HG03520 (cell line): ENCODE results near the gene GNAO1.

Experiments
- ATAC-seq: cut with Tn5 transposase; IDR thresholded peaks from one replicate; pipeline ENCODE4 v1.9.1; 2021; ENCODE audit warnings: mild to moderate bottlenecking, moderate library complexity; ENCODE audit not compliant: unreplicated experiment

Gene GNAO1

GRCh38 chr16:56328276-56329022, 137.2 kb downstream of the GNAO1 start:
- ATAC-seq, result no peak

DNA sequence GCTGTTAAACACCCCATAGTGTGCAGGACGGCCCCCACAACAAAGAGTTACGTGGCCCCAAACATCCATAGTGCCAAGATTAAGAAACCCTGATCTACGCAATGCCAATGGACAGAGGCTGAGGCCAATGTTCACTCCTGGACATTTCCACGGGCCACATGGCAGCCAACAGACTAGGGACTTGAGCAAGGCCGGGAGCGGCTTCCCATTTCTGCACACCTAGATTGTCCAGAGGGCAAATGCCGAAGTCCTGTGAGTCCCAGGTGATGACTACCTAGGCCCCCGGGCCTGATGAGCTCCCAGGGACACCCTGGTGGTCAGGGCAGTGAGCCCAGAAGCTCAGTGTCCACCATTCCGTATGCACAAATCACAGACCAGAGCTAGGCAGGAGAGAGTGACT, 138.6 kb downstream of the GNAO1 start:
- ATAC-seq, result no peak

- ATAC-seq, result no peak
Measured at GRCh38 chr16:56330476-56330875, 139.2 kb downstream of the GNAO1 start.

- no peak for ATAC-seq
Measured at GRCh38 chr16:56331399-56331798, 140.1 kb downstream of the GNAO1 start.

DNA sequence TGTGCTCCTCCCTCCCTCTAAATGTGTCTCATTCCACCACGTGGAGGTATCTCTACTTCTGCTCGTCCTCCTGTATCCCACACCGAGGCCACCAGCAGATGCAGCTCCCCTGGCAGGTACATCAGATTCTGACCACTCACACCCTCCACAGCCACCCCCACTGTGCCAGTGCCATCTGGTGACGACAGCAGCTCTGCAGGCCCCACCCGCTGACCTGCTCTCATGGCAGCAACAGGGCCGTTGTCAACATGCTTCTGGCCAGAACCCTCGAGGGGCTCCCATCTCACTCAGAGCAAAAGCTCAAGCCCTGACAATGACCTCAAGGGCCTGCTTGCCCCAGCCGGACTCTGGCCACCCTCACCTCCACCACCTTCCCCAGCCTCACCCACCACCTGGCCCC, 140.6 kb downstream of the GNAO1 start:
- no peak for ATAC-seq

GRCh38 chr16:56332464-56333079, 141.3 kb downstream of the GNAO1 start:
- no peak for ATAC-seq

DNA sequence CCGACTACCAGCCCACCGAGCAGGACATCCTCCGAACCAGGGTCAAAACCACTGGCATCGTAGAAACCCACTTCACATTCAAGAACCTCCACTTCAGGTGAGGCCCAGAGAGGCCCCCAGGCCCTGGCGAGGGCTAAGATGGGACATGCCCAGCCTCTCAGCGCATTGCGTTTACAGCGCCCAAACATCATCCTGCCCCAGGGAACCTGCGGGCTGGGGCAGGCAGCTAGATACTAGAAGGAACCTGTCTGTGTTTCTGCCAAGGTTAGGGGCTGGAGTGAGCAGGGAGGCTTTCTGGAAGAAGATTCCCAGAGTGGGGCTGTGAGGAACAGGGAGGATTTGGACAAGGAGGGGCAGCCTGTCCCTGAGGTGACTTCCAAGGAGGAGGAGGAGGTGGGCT, 143.5 kb downstream of the GNAO1 start:
- ATAC-seq, result no peak

DNA sequence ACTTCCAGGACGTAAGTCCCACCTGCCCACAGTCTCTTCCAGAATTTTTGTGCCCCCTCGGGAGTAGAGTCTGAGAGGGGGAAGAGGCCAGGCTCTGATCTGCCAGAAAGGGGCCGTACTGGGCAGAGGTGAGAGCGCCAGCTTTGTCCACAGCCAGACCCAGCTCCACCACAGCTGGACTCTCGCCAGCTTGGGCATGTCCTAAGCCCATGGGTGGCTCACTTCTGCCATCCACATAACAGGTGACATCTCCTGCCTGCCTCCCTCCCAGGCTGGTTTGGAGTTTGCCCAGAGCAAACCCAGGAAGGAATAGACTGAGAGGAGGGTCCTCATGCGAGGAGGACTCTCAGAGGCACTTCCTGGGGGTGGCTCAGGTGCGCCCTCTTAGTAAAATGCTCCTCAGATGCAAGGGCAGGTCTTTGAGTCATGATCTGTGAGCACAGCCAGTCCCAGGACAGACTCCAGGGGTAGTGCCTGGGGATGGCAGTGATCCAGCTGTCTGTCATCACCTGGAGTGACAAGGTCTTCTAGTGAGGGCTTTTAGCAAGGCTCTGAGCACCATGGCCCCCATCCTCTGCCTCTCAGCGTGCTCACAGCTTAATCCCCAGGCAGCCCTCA, 144.9 kb downstream of the GNAO1 start:
- no peak for ATAC-seq

GRCh38 chr16:56336711-56337110, 145.4 kb downstream of the GNAO1 start:
- ATAC-seq, result no peak

GRCh38 chr16:56337131-56337857, 146.0 kb downstream of the GNAO1 start:
- no peak for ATAC-seq

DNA sequence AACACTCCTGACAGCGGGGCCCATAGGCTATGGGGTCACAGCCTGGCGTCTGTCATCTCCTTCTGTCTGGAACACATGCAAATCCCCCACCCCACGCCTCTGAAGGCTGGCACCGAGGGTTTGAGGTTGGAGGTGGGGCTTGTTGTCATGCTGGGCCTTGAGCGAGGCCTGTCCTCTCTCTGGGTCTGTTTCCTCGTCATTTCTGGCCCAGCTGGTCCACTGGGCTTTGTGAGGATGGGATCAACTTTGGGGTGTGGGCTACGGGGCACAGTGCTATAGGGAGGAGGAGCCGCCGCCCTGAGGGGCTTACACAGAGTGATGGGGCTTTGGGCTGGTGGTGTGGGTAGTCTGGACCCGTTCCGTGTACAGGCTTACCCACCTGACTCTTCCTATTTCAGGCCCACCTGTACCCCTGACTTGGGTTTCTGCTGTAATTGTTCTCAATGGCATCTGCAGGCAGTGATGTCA, 146.6 kb downstream of the GNAO1 start:
- ATAC-seq, result no peak

DNA sequence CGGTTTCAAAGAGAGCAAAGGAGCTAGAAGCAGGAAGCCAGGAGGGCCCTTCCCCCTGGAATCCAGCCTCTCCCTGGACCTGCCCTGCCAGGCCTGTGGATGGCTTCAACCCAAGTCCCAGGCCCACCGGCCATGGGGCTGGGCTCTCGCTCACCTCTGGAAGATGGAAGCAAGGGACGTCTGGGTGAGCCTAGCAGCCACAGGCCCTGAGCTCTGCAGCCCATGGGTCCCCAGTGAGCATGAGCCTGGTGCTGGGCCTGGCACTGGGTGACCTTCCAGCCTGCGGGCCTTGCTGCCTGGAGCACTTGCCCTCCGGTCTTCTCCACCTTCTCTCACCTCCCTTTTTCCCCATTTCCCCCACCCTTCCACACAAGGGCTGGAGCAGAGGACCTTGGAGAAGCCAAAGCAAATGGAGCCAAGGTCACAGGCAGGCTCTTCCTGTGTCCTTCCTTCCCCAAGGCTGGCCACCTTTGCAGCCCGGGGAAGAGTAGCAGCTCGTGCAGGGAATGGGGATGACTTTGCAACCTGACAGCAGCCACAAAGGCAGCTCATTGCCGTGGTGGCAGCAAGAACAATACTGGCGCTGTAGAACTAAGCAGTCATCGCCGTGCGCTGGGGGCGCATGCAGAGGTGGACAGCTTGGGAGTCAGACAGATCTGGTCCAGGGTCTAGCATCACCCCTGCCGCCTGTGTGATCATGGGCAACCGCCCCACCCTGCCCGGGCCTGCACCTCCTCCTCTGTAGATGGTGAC, 147.5 kb downstream of the GNAO1 start:
- no peak for ATAC-seq

DNA sequence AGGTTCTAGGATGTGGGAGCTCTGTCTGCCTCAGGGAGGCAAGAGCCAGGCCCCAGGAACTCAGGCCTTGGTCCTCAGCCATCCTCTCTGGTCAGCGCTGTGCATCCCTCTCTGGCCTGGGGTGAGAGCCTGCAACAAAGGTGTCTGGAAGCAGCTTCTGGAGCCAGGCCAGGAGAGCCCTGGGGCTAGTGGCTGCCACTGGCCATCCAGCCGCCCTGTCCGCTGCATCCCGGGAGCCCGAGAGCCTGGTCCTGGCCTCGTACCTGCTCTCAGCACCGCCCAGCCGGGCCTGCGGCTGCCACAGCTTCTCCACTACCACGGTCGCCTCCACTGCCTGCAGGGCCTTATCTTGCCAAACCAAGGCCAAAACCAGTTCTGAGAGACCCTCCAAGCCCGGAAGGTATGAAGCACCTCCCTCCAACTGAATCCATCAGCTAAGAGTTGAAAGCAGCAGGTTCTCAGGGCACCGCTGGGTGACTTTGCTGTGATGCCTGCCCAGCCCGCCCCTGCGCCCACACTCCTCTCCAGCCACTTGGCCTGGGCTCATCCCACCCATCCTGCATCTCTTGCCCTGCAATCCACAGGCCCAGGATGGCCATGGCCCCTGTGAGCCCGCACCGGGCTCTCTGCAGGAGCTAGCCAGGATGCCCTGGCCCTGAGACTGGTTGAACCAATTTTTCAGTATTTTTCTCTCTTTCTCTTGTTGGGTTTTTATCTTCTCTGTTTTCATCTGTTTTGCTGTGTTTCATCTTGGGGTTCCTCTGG, 148.3 kb downstream of the GNAO1 start:
- no peak for ATAC-seq

GRCh38 chr16:56340416-56340815, 149.1 kb downstream of the GNAO1 start:
- ATAC-seq, result no peak

GRCh38 chr16:56340864-56341365, 149.6 kb downstream of the GNAO1 start:
- no peak for ATAC-seq

DNA sequence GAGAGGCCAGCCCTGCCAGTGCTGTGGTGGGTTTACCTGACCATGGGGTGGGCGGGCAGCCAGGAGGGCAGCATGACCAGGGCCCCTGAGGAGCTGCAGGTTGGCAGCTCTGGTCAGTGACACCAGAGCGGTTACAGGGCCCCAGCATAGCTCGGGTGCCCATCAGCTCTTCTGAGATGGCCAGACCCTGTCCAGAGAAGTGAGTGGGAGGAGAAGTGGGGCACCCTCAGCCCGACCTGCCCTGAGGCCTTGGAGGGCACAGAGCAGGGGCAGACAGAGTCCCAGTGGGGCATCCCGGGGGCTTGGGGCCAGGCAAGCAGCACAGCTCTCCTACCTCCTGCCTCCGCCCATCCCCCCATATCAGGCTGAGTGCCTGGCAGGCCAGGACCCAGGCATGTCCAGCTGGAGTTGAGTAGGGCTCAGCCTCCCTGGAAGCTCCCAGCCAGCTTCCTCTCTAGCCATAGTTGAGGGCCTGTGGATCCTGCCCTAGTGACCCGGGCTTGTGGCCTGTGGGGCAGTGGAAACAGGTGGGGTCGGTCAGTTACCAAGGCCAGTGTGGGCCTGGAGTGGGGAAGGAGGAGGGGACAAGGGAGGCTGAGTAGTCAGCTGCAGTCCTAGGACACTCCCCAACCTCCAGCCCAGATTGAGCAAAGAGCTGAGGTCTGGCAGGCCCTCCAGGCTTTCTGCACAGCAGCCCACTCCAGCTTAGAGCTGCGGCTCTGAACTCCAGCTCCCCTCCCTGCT, 150.5 kb downstream of the GNAO1 start:
- no peak for ATAC-seq

- ATAC-seq, result no peak
Measured at GRCh38 chr16:56343661-56344517, 152.6 kb downstream of the GNAO1 start.
